ENCODE results near the gene TCF25. TPM values are rescaled to one million over a fixed set of nuclear protein-coding genes. Genes with fewer than 3 reads are reported as not detected.

The TCF25 gene
- total and polyA plus RNA-seq, 2 experiments from 2014 or later: 95.4 to 143 TPM

DNA sequence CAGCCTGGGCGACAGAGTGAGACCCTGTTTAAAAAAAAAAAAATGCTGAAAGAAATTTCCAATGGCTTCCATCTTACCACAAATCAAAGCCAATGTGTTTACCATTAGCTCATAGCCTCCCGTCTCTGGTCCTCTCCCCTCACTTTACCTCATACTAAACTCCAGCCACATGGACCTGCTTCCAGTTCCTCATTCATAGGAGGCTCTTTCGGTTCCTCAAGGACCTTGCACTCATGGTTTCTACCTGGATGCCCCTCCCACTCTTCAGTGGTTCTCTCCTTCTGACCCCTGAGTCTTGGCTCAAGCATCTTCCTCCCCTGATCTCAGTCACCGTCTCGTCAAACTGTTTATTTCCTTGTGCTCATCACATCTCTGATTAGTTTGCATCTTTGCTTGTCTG lies 71.4 kb downstream of the TCF25 start:
- H3K4me3 Mint-ChIP-seq: no peak overlapping the region
- TF ChIP-seq REST (IDR thresholded peaks at IDR 0.05; ENCODE audit: unreplicated experiment) (no peak), POLR2AphosphoS5 (IDR thresholded peaks at IDR 0.05; ENCODE audit: low read depth) (no peak), NANOG (IDR thresholded peaks at IDR 0.05; ENCODE audit: borderline replicate concordance) (no peak), ZNF331 (CRISPR knock-in tag; IDR thresholded peaks at IDR 0.05; ENCODE audit: low read depth) (no peak), ZNF114 (CRISPR knock-in tag; IDR thresholded peaks at IDR 0.05) (no peak), STAT1 (IDR thresholded peaks at IDR 0.05; ENCODE audit: unreplicated experiment) (no peak), EZH2 (IDR thresholded peaks at IDR 0.05; ENCODE audit: low read depth, unreplicated experiment) (no peak), CREB1 (CRISPR knock-in tag; IDR thresholded peaks at IDR 0.05; ENCODE audit: low read depth) (no peak), EZH2phosphoT487 (IDR thresholded peaks at IDR 0.05; ENCODE audit: unreplicated experiment) (no peak), JUNB (IDR thresholded peaks at IDR 0.05; ENCODE audit: unreplicated experiment) (no peak)
- TF ChIP-seq, protein P1, sequence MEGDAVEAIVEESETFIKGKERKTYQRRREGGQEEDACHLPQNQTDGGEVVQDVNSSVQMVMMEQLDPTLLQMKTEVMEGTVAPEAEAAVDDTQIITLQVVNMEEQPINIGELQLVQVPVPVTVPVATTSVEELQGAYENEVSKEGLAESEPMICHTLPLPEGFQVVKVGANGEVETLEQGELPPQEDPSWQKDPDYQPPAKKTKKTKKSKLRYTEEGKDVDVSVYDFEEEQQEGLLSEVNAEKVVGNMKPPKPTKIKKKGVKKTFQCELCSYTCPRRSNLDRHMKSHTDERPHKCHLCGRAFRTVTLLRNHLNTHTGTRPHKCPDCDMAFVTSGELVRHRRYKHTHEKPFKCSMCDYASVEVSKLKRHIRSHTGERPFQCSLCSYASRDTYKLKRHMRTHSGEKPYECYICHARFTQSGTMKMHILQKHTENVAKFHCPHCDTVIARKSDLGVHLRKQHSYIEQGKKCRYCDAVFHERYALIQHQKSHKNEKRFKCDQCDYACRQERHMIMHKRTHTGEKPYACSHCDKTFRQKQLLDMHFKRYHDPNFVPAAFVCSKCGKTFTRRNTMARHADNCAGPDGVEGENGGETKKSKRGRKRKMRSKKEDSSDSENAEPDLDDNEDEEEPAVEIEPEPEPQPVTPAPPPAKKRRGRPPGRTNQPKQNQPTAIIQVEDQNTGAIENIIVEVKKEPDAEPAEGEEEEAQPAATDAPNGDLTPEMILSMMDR (conservative IDR thresholded peaks at IDR 0.05; ENCODE audit: low read depth in 2 of 2): no peak
- TF ChIP-seq, protein P2, sequence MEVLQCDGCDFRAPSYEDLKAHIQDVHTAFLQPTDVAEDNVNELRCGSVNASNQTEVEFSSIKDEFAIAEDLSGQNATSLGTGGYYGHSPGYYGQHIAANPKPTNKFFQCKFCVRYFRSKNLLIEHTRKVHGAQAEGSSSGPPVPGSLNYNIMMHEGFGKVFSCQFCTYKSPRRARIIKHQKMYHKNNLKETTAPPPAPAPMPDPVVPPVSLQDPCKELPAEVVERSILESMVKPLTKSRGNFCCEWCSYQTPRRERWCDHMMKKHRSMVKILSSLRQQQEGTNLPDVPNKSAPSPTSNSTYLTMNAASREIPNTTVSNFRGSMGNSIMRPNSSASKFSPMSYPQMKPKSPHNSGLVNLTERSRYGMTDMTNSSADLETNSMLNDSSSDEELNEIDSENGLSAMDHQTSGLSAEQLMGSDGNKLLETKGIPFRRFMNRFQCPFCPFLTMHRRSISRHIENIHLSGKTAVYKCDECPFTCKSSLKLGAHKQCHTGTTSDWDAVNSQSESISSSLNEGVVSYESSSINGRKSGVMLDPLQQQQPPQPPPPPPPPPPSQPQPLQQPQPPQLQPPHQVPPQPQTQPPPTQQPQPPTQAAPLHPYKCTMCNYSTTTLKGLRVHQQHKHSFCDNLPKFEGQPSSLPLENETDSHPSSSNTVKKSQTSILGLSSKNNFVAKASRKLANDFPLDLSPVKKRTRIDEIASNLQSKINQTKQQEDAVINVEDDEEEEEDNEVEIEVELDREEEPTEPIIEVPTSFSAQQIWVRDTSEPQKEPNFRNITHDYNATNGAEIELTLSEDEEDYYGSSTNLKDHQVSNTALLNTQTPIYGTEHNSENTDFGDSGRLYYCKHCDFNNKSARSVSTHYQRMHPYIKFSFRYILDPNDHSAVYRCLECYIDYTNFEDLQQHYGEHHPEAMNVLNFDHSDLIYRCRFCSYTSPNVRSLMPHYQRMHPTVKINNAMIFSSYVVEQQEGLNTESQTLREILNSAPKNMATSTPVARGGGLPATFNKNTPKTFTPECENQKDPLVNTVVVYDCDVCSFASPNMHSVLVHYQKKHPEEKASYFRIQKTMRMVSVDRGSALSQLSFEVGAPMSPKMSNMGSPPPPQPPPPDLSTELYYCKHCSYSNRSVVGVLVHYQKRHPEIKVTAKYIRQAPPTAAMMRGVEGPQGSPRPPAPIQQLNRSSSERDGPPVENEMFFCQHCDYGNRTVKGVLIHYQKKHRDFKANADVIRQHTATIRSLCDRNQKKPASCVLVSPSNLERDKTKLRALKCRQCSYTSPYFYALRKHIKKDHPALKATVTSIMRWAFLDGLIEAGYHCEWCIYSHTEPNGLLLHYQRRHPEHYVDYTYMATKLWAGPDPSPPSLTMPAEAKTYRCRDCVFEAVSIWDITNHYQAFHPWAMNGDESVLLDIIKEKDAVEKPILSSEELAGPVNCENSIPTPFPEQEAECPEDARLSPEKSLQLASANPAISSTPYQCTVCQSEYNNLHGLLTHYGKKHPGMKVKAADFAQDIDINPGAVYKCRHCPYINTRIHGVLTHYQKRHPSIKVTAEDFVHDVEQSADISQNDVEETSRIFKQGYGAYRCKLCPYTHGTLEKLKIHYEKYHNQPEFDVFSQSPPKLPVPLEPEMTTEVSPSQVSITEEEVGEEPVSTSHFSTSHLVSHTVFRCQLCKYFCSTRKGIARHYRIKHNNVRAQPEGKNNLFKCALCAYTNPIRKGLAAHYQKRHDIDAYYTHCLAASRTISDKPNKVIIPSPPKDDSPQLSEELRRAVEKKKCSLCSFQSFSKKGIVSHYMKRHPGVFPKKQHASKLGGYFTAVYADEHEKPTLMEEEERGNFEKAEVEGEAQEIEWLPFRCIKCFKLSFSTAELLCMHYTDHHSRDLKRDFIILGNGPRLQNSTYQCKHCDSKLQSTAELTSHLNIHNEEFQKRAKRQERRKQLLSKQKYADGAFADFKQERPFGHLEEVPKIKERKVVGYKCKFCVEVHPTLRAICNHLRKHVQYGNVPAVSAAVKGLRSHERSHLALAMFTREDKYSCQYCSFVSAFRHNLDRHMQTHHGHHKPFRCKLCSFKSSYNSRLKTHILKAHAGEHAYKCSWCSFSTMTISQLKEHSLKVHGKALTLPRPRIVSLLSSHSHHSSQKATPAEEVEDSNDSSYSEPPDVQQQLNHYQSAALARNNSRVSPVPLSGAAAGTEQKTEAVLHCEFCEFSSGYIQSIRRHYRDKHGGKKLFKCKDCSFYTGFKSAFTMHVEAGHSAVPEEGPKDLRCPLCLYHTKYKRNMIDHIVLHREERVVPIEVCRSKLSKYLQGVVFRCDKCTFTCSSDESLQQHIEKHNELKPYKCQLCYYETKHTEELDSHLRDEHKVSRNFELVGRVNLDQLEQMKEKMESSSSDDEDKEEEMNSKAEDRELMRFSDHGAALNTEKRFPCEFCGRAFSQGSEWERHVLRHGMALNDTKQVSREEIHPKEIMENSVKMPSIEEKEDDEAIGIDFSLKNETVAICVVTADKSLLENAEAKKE (CRISPR knock-in tag; IDR thresholded peaks at IDR 0.05): no peak
- TF ChIP-seq, protein P3, sequence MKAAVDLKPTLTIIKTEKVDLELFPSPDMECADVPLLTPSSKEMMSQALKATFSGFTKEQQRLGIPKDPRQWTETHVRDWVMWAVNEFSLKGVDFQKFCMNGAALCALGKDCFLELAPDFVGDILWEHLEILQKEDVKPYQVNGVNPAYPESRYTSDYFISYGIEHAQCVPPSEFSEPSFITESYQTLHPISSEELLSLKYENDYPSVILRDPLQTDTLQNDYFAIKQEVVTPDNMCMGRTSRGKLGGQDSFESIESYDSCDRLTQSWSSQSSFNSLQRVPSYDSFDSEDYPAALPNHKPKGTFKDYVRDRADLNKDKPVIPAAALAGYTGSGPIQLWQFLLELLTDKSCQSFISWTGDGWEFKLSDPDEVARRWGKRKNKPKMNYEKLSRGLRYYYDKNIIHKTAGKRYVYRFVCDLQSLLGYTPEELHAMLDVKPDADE (IDR thresholded peaks at IDR 0.05): no peak
- H4K20me1 ChIP-seq (replicated peaks; ENCODE audit: insufficient read depth): no peaks in the 10 kb centered on the region
- no peaks in the 10 kb centered on the region for H3K9me2 ChIP-seq (ENCODE audit: insufficient read depth)
- no peaks in the 10 kb centered on the region; the same call in 1 of the 2 replicates for H3F3A ChIP-seq (replicated peaks; ENCODE audit: low read depth)
- H3K27me3 ChIP-seq (ENCODE audit: insufficient read depth): peaks cover 33% of the 10 kb centered on the region
- no peaks in the 10 kb centered on the region for H3K79me2 ChIP-seq (replicated peaks; ENCODE audit: insufficient read depth)
- H3K27me3 Mint-ChIP-seq (ENCODE audit: insufficient read depth, low read depth, poor library complexity): peaks cover 28% of the 10 kb centered on the region
- no peaks in the 10 kb centered on the region for H3K36me3 ChIP-seq (ENCODE audit: insufficient read depth)
- peaks cover 3% of the 10 kb centered on the region; the same call in 1 of the 2 replicates for H3K4me1 ChIP-seq (ENCODE audit: insufficient read depth)
- H3K27ac Mint-ChIP-seq: no peak overlapping the region
- H3K4me3 ChIP-seq: no peak overlapping the region
- ATAC-seq: no peak
- no peak overlapping the region for H2AFZ ChIP-seq
- H3K9me3 Mint-ChIP-seq: peaks cover 4% of the 10 kb centered on the region; the same call in 1 of the 3 replicates
- no peak for DNase-seq (ENCODE audit: low spot score)
- H3K27ac ChIP-seq (ENCODE audit: low read depth): no peak overlapping the region
- no peaks in the 10 kb centered on the region; the same call in 2 of the 3 replicates for H3K4me1 Mint-ChIP-seq
- no peak overlapping the region for H3K4me2 ChIP-seq
- H3K36me3 Mint-ChIP-seq (ENCODE audit: low read depth): no peaks in the 10 kb centered on the region

Data from GM23338 (cell line).